Skeletal muscle cell (primary cell): ENCODE results near the gene PHLDA2.
"Not testable (repeated sequence)": the region's sequence is repeated elsewhere in the genome, so short reads cannot be mapped to it uniquely, and the experiment has no call there.

Source experiments
- DNase-seq: peaks from one replicate; pipeline ENCODE4 v3.0.0-alpha.2; 2010; ENCODE audit warnings: low read depth
- H3K4me3 ChIP-seq: 2 replicates; pipeline ENCODE4 v1.5.1; 2011; ENCODE audit warnings: low read depth, mild to moderate bottlenecking, control low read depth, low read length, moderate library complexity

The PHLDA2 gene

GRCh38 chr11:2919188-2919587, 10.0 kb downstream of the PHLDA2 start:
- no peak for DNase-seq
- no peak overlapping the region for H3K4me3 ChIP-seq

- no peak overlapping the region for H3K4me3 ChIP-seq
- DNase-seq: no peak
Observed at GRCh38 chr11:2917842-2918490, 11.3 kb downstream of the PHLDA2 start.

- H3K4me3 ChIP-seq: no peak overlapping the region
- no peak for DNase-seq
Observed at GRCh38 chr11:2916892-2917645, 12.2 kb downstream of the PHLDA2 start.

GRCh38 chr11:2916114-2916891, 12.9 kb downstream of the PHLDA2 start:
- H3K4me3 ChIP-seq: no peak overlapping the region
- DNase-seq: no peak

GRCh38 chr11:2915473-2915872, 13.7 kb downstream of the PHLDA2 start:
- no peak for DNase-seq
- H3K4me3 ChIP-seq: no peak overlapping the region

GRCh38 chr11:2914455-2915195, 14.6 kb downstream of the PHLDA2 start:
- H3K4me3 ChIP-seq: no peak overlapping the region
- DNase-seq: no peak

- no peak for DNase-seq
Observed at GRCh38 chr11:2913776-2914175, 15.4 kb downstream of the PHLDA2 start.

GRCh38 chr11:2913019-2913431, 16.2 kb downstream of the PHLDA2 start:
- no peak for DNase-seq
- H3K4me3 ChIP-seq: no peak overlapping the region

More at GRCh38 chr11:2913776-2914175, 15.4 kb downstream of the PHLDA2 start:
- no peak overlapping the region for H3K4me3 ChIP-seq

- no peak overlapping the region for H3K4me3 ChIP-seq
- peak; percentile 63 for DNase-seq
Observed at GRCh38 chr11:2912498-2912897, 16.7 kb downstream of the PHLDA2 start.

- no peak for DNase-seq
- H3K4me3 ChIP-seq: no peak overlapping the region
Observed at GRCh38 chr11:2911785-2912391, 17.3 kb downstream of the PHLDA2 start.

GRCh38 chr11:2911088-2911784, 18.0 kb downstream of the PHLDA2 start:
- no peak overlapping the region for H3K4me3 ChIP-seq
- DNase-seq: no peak

GRCh38 chr11:2910401-2910955, 18.7 kb downstream of the PHLDA2 start:
- no peak overlapping the region for H3K4me3 ChIP-seq
- no peak for DNase-seq

GRCh38 chr11:2909133-2909902, 19.9 kb downstream of the PHLDA2 start:
- no peak overlapping the region for H3K4me3 ChIP-seq
- DNase-seq: no peak

- H3K4me3 ChIP-seq: no peak overlapping the region
- DNase-seq: no peak
Observed at GRCh38 chr11:2908130-2908529, 21.1 kb downstream of the PHLDA2 start.

GRCh38 chr11:2905299-2905698, 23.9 kb downstream of the PHLDA2 start:
- H3K4me3 ChIP-seq, DNase-seq: not testable (repeated sequence)

- H3K4me3 ChIP-seq: no peak overlapping the region
- DNase-seq: no peak
Observed at GRCh38 chr11:2904153-2905052, 24.8 kb downstream of the PHLDA2 start.

GRCh38 chr11:2903672-2904011, 25.6 kb downstream of the PHLDA2 start:
- H3K4me3 ChIP-seq: no peak overlapping the region
- DNase-seq: no peak
